Measurements from ENCODE around the gene ZNF710.
"Not testable (repeated sequence)": the region's sequence is repeated elsewhere in the genome, so short reads cannot be mapped to it uniquely, and the experiment has no call there.

ZNF710 gene

DNA sequence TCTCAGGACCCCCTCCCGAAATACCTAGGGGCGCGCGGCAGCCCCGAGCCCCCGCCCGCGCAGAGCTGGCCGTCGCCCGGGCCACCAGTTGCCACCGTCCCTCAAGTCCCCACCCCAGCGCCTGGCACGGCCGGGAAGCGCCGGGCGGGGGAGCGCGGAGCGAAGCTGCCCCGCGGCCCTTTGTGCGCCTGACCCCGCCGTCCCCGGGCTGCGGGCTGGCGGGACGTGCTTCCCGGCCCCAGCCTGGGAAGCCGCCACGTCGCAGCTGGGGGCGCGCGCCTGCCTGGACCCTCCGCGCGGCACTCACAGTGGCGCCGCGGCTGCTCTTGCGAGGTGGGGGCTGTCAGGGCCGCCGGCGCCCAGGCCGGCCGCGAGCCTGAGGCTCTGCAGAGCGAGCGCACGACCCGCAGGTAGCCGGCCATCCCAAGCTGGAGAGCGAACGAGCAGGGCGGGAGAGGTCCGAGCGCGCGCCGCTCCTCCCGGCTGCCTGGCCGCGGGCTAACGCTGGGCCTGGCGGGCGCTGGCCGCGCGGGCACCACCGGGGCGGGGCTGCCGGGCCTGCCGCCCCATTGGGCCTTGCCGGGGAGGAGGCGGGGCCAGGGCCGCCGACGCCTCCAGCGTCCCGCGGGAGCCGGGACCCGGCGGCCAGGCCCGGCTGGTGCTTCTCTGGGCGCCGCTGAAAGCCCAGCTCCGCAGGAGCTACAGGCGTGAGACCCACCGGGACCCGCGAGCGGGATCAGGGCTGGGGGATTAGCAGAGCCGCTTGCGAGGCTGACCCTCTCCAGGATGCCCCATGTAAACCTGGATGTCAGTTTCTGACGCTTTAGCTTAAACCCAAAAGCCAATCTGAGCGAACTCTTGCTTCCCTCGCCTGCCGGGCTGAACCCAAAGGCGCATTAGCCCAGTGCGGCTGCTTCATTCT, 101.1 kb downstream of the ZNF710 start, which contains the start of gene IDH2:
Gene IDH2 (minus strand): TSS at position 500 of the 922 bp plus-strand sequence. CDS start 78 bp downstream, at position 422.
- ATAC-seq (peak; percentile 85), DNase-seq (peak; percentile 81)

DNA sequence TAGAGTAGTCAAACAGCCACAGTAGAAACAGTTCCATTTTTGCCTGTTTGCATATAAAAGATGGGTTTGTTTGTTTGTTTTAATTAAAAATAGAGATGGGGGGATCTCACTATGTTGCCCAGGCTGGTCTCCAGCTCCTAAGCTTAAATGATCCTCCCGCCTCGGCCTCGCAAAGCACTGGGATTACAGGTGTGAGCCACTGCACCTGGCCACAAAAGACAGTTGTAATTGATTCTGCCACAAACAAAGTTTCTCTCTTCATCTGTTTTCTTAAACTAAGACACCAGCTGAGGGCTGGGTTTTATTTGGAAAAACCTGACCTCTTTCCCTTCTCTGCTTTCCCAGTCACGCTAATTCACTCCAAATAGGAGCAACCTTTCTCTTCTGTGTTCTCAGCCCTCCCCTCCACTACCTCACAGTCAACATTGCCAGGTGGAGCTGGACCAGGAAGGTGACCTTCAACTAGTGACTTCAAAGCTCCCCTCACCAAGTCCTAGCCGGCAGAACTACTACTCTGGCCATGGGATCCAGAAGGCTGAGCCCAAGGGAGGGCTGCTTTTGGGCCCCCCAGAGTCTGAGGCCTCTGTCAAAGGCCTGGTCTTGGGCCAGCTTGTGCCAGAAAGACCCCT, 102.7 kb downstream of the ZNF710 start:
- no peak for ATAC-seq
- DNase-seq: no peak

DNA sequence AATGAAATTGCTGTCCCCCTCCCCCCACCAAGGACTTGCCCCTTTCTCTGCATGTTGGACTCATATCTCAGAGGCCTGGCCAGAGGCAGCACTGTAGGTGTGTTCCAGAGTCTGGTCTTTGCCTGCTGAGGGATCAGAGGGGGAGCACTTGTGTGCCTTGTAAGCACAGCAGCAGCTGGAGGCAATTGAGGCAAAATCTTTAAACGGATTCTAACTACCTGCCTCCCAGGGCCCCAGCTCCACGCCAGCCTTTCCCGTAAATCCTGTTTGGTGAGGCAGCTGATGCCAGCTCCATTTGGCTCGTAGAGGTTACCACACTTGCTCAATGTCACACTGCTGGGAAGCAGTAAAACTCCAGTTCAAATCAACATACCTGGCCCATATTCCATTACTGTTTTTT, 103.4 kb downstream of the ZNF710 start:
- ATAC-seq (no peak), DNase-seq (no peak)

DNA sequence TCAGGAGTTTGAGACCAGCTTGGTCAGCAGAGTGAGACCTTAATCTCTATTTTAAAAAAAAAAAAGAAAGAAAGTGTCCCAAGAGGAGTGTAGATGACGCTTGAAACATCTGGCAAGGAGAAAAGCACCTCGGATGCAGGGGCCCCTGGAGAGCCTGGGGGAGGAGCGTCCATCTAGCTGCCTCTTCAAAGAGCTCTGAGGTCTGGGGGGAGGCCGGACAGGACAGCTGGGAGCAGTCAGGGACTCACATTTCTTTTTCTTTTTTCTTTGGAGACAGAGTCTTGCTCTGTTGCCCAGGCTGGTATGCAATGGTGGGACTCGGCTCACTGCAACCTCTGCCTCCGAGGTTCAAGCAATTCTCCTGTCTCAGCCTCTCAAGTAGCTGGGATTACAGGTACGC, 104.4 kb downstream of the ZNF710 start:
- no peak for ATAC-seq

DNA sequence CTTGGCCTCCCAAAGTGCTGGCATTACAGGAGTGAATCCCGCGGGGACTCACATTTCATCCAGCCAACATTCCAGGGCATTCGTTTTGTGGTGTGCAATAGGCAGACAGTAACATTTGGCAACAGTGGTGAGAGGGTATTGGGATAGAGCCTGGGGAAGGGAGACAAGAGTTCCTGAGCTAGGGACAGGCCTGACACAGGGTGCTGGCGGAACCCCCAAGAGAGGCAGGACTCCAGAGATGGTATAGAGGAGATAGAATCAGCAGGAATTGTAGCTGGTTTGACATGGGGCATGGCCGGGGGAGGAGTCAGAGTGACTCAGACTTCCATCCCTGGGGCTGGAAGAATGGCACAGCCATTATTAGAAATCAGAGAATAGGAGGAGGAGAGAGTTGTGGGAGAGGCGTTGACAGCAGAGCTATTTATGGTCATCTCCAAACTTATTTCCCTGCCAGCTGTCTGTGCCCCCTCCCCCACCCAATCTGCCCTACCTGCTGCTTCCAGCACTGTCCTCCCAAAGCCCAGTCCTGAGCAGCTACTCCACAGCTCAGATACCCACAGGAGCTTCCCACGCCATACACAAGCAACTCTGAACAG, 105.5 kb downstream of the ZNF710 start:
- DNase-seq (no peak), ATAC-seq (no peak)

More for the DNA sequence above, 104.4 kb downstream of the ZNF710 start:
- no peak for DNase-seq

DNA sequence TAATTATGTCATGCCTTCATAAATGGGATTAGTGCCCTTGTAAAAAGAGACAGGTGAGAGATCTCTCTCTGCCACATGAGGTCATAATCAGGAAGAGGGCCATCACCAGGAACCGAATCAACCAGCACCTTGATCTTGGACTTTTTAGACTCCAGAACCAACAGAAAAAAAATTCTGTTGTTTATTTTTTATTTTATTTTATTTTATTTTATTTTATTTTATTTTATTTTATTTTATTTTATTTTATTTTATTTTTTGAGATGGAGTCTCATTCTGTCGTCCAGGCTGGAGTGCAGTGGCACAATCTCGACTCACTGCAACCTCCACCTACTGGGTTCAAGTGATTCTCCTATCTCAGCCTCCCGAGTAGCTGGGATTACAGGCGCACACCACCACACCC, 106.9 kb downstream of the ZNF710 start:
- ATAC-seq: not testable (repeated sequence)

DNA sequence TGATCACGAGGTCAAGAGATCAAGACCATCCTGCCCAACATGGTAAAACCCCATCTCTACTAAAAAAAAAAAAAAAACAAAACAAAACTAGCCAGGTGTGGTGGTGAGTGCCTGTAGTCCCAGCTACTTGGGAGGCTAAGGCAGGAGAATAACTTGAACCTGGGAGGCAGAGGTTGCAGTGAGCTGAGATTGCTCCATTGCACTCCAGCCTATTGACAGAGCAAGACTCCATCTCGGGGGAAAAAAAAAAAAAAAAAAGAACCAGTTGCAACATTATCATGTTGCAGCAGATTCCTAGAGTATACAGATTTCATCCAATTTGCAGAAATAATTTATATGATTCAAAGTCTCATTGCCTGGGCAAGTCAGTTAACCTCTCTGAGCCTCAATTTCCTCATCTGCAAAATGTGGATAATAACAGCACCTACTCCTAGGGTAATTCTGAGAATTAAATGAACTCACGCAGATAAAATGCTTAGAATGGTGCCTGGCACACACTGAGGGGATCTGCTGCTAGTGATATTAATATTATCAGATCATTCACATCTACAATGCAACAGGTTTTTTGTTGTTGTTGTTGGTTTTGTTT, 108.1 kb downstream of the ZNF710 start:
- not testable (repeated sequence) for DNase-seq, ATAC-seq

More for the DNA sequence above, 106.9 kb downstream of the ZNF710 start:
- DNase-seq: not testable (repeated sequence)

DNA sequence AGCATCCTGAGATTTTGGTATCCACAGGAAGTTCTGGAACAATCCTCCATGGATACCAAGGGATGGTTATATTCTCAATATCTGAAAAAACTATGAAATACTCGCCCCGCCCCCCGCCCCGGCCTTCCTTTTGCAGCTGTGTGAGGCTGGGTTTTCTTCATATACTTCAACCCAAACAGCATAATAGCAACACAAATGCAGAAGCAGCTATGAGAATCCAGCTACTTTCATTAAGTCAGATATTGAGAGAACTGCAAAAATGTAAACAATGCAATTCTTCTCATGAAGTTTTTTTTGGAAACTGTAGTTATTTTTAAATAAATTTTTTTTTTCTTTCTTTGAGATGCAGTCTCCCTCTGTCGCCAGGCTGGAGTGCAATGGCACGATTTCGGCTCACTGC, 112.0 kb downstream of the ZNF710 start:
- no peak for ATAC-seq
- no peak for DNase-seq

DNA sequence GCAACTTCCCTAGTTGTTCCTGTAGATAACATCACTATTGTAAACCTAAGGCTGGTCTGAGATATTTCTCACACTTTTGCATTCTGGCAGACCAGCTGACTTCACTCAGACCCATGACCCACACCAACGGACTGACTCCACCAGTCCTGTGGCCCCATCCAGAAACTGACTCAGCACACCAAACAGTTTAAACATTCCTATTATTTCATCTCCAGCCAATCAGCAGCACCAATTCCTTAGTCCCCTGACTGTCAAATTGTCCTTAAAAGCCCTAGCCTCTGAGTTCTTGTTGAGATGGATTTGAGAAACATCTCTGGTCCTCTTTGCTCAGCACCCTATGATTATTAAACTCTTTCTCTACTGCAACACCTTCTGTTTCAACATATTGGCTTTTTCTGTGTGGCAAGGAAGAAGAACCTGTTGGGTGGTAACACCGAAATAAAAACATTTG, 113.4 kb downstream of the ZNF710 start:
- no peak for ATAC-seq
- no peak for DNase-seq

DNA sequence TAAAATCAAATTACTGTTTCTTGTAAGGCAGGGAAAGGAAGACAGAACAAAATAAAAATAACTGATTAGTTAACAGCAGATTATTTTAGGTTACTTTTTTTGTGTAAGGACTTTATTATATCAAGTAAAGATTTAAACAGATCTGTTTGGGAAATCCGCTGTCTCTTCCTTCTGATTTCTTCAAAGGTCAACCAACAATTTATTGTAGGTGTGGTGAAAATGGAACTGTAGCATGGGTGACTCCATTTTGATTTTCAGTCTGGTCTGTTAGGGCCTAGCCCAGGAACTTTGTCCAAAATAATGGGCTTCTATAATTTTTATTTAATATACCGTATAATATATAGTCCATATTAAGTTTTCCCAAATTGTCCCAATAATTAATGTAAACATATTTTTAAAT, 114.7 kb downstream of the ZNF710 start:
- DNase-seq (no peak), ATAC-seq (no peak)

DNA sequence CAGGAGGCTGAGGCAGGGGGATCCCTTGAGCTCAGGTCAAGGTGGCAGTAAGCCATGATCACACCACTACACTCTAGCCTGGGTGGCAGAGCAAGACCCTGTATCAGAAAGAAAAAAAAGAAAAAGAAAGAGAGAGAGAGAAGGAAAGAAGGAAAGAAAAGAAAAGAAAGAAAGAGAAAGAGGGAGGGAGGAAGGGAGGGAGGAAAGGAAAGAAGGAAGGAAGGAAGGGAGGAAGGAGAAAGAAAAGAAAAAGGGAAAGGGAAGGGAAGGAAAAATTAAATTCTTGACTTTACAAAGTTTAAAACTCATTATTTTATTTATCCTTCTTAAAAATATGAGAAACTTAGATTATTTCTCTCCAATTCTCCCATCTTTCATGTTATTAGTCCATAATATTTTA, 118.2 kb downstream of the ZNF710 start:
- no peak for DNase-seq
- ATAC-seq: no peak

DNA sequence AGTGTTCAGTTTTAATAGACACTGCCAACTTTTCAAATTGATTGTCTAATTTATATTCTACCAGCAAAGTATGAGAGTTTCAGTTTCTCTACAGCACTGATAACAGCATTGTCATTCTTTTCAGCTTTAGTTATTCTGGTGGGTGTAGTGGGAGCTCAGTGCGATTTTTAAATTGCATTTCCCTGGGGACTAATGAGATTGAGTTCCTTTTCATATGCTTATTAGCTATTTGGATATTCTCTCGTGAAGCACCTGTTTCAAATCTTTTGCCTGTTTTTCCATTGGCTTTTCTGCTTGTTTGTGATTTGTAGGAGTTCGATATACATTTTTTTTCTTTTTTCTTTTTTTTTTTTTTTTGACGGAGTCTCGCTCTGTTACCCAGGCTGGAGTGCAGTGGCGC, 120.0 kb downstream of the ZNF710 start:
- ATAC-seq: no peak
- DNase-seq: no peak

DNA sequence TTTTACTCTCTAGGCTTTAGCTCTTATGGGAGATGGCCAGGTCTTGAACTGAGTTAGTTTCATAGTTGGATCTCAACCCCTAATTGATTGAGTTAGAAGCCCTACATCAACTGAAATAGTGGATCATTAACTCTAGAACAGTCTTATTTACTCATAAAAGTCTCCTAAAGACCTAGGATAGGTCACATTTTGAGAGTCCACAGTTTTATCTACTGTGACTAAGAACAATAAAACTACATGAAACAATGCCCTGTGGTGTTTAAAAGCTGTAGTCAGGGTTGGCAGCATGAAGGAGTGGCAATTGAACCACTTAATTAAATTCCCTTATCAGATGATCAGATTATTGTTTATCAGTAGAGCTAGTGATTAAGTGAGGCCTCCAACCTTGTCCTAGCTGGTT, 123.4 kb downstream of the ZNF710 start:
- ATAC-seq (no peak), DNase-seq (no peak)

DNA sequence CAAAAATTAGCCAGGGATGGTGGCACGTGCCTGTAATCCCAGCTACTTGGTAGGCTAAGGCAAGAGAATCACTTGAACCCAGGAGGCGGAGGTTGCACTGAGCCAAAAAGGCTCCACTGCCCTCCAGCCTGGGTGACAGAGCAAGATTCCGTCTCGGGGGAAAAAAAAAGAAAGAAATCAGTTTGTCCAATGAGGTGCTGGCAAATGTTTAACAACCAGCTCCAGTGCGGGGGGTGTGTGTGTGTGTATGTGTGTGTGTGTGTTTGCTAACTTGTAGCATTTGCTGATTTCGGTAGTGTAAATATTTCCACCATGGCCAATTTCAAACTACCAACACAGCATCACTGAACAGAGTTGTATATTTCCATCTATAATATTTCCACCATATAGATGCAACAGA, 124.9 kb downstream of the ZNF710 start:
- ATAC-seq: no peak
- no peak for DNase-seq

DNA sequence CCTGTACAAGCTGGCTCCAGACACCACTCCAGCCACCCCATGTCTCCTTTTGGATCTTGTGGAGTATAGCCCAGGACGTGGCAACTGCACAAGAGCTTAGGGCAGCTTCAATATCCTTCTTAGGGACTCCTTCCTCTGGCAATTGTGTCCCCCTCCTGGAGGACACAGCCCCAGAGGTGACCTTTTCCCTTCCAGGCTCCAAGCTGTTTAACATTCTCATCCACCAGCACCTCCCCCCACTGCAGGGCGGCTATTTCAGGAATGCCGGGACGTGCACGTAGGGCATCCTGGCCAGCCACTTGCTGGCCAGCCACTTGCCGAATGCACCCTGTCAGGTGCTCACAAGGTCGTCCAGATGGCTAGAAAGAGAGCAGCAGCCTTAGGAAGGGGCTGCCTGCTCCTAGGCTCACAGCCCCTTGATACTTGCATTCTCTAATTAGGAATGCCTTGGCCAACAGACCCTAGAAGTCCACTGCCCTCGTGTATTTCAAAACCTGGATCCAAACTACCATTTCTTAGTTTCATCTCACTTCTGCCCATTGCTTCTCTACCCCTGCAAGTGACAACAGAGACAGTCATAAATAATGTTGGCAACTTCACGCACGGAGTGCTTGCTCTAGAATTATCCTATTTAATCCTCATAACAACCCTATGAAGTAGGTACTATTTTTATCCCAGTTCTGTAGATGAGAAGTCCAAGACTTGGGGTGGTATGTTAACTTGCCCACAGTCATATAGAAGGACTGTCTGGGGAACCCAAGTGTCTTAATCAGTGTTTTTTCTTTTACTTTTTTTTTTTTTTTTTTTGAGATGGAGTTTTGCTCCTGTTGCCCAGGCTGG, 125.7 kb downstream of the ZNF710 start:
- ATAC-seq: no peak
- no peak for DNase-seq

DNA sequence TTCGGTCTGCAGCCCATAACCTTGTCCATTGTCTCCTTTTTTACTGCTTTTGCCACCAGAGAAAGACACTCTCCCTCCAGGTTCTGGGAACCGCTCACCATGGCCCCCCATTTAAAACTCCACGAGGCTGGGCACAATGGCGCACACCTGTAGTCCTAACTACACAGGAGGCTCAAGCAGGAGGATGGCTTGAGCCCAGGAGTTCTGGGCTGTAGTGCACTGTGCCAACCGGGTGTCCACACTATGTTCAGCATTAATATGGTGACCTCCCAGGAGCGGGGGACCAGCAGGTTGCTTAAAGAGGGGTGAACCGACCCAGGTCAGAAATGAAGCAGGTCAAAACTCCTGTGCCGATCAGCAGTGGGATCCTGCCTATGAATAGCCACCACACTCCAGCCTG, 129.2 kb downstream of the ZNF710 start:
- ATAC-seq (no peak), DNase-seq (no peak)
